Measurements from ENCODE around the gene PCDHGB1. TPM values are rescaled to one million over a fixed set of nuclear protein-coding genes. Genes with fewer than 3 reads are reported as not detected.
A peak's percentile ranks its signal among the peaks of the same experiment; 100 is the strongest.

PCDHGB1 gene
- total RNA-seq, 1 donor from 2014 or later: 0.44 TPM

DNA sequence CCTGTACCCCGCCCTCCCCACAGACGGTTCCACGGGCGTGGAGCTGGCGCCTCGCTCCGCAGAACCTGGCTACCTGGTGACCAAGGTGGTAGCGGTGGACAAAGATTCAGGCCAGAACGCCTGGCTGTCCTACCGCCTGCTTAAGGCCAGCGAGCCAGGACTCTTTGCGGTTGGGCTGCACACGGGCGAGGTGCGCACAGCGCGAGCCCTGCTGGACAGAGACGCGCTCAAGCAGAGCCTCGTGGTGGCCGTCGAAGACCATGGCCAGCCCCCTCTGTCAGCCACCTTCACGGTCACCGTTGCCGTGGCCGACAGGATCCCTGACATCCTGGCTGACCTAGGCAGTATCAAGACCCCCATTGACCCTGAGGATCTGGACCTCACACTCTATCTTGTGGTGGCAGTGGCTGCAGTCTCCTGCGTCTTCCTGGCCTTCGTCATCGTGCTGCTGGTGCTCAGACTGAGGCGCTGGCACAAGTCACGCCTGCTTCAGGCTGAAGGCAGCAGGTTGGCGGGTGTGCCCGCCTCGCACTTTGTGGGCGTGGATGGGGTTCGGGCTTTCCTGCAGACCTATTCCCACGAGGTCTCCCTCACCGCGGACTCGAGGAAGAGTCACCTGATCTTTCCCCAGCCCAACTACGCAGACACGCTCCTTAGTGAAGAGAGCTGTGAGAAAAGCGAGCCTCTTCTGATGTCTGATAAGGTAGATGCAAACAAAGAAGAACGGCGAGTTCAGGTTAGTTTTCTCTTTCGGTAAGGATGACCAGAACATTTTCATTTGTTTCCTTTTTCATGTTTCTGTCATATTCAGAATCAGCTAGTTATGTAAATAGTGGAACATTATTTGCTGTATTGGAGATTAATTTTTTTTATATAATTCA is 16.4 kb downstream of the PCDHGB1 start:
- POLR2A ChIA-PET: interaction anchor here (0.8 kb wide), 1 partner anchor 189 kb away, joined by 3 read pairs; the partner anchor contains the start of gene PCDHB8
- Mint-ChIP-seq H3K27ac (no peak overlapping the region), H3K4me1 (peaks cover 14% of the 10 kb centered on the region), H3K4me3 (no peak overlapping the region), H3K36me3 (ENCODE audit: low read depth) (peaks cover 12% of the 10 kb centered on the region), H3K27me3 (peaks cover 55% of the 10 kb centered on the region), H3K9me3 (peaks cover 29% of the 10 kb centered on the region)
- intact Hi-C loops (cut with micrococcal nuclease): no loop called here
- TF ChIP-seq, protein P1, sequence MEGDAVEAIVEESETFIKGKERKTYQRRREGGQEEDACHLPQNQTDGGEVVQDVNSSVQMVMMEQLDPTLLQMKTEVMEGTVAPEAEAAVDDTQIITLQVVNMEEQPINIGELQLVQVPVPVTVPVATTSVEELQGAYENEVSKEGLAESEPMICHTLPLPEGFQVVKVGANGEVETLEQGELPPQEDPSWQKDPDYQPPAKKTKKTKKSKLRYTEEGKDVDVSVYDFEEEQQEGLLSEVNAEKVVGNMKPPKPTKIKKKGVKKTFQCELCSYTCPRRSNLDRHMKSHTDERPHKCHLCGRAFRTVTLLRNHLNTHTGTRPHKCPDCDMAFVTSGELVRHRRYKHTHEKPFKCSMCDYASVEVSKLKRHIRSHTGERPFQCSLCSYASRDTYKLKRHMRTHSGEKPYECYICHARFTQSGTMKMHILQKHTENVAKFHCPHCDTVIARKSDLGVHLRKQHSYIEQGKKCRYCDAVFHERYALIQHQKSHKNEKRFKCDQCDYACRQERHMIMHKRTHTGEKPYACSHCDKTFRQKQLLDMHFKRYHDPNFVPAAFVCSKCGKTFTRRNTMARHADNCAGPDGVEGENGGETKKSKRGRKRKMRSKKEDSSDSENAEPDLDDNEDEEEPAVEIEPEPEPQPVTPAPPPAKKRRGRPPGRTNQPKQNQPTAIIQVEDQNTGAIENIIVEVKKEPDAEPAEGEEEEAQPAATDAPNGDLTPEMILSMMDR (IDR thresholded peaks at IDR 0.05): no peak
- CTCF ChIA-PET: no interaction called here
- no peak for ATAC-seq (ENCODE audit: low read depth)
- DNase-seq: no peak

DNA sequence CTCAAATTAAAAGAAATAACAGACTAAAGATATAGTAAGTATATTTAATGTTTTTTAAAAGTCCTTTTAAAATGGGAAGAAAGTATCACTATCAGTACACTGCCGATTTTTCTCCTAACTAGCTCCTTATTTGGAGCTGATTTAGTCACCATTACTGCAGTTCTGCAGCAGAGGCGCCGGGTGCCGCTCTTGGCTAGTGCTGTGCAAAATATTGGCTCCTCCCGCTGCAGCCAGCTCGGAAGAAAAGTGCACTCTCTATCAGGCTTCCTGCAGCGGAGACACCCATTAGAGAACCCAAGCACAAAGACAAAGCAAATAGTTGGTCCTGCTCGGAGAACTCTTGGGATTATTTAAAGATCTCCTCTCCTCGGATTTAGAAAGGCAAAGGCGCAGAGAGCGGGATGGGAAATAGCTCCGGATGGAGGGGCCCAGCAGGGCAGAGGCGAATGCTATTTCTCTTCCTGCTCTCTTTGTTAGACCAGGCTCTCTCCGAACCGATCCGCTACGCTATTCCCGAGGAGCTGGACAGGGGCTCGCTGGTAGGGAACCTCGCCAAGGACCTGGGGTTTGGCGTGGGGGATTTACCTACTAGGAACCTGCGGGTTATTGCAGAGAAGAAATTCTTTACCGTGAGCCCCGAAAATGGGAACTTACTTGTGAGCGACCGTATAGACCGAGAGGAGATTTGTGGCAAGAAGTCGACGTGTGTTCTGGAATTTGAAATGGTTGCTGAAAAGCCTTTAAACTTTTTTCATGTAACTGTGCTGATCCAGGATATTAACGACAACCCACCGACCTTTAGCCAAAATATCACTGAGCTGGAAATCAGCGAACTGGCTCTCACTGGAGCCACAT is 20.3 kb downstream of the PCDHGB1 start, which contains the start of gene PCDHGB3:
TSS of gene PCDHGB3 (plus strand) at position 249 of the 855 bp plus-strand sequence. CDS start at position 402, 153 bp downstream.
- peaks cover 7% of the 10 kb centered on the region for H3K4me1 Mint-ChIP-seq
- intact Hi-C loops (cut with micrococcal nuclease): loop anchor here (1.0 to 5.0 kb wide), 2 partner anchors 42 to 194 kb away; partner anchors contain the start of gene PCDHGA10
- no peak within 1 kb of the TSS for H3K27ac Mint-ChIP-seq

DNA sequence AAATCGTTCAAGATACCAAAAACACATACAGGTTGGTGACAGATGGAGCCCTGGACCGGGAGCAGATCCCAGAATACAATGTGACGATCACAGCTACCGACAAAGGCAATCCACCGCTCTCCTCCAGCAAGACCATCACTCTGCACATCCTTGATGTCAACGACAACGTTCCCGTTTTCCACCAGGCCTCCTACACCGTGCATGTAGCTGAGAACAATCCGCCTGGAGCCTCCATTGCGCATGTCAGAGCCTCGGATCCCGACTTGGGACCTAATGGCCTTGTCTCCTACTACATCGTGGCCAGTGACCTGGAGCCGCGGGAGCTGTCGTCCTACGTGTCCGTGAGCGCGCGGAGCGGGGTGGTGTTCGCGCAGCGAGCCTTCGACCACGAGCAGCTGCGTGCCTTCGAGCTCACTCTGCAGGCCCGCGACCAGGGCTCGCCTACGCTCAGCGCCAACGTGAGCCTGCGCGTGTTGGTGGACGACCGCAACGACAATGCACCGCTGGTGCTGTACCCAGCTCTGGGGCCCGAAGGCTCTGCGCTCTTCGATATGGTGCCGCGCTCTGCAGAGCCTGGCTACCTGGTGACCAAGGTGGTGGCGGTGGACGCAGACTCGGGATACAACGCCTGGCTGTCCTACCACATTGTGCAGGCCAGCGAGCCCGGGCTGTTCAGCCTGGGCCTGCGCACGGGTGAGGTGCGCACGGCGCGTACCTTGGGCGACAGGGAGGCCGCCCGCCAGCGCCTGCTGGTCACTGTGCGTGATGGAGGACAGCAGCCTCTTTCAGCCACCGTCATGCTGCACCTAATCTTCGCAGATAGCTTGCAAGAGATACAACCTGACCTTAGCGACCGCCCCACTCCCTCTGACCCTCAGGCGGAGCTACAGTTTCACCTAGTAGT is 21.9 kb downstream of the PCDHGB1 start:
- DNase-seq: no peak
- H3K27me3 Mint-ChIP-seq: peaks cover 43% of the 10 kb centered on the region
- H3K9me3 Mint-ChIP-seq: peaks cover 17% of the 10 kb centered on the region
- no peak overlapping the region for H3K27ac Mint-ChIP-seq
- TF ChIP-seq, protein P1 (IDR thresholded peaks at IDR 0.05): no peak
- no peak for ATAC-seq (ENCODE audit: low read depth)
- ChIA-PET CTCF (interaction anchor here (2.8 kb wide), 1 partner anchor 192 kb away, joined by 23 read pairs; no protein-coding TSS in a partner anchor), POLR2A (no interaction called here)
- intact Hi-C loops (cut with micrococcal nuclease): loop anchor here (5.0 kb wide), 1 partner anchor 40 kb away; the partner anchor contains the start of gene PCDHGA10
- H3K4me3 Mint-ChIP-seq: no peak overlapping the region
- peaks cover 7% of the 10 kb centered on the region for H3K4me1 Mint-ChIP-seq
- no peaks in the 10 kb centered on the region for H3K36me3 Mint-ChIP-seq (ENCODE audit: low read depth)

More for the DNA sequence above, 20.3 kb downstream of the PCDHGB1 start, which contains the start of gene PCDHGB3:
- ATAC-seq (ENCODE audit: low read depth): peak; percentile 64
- Mint-ChIP-seq H3K9me3 (peaks cover 22% of the 10 kb centered on the region), H3K27me3 (peaks cover 54% of the 10 kb centered on the region), H3K36me3 (ENCODE audit: low read depth) (peaks cover 5% of the 10 kb centered on the region), H3K4me3 (peak within 1 kb of the TSS; percentile 81)
- POLR2A ChIA-PET: interaction anchor here (0.6 kb wide), 2 partner anchors 44 to 220 kb away, joined by 3 to 4 read pairs; no protein-coding TSS in a partner anchor
- TF ChIP-seq, protein P1 (IDR thresholded peaks at IDR 0.05): no peak
- CTCF ChIA-PET: interaction anchor here (0.6 to 2.8 kb wide), 12 partner anchors 20 to 508 kb away, joined by 3 to 23 read pairs (median 4); partner anchors contain the start of genes PCDH1, PCDHGB1, PCDHGB5 and TAF7
- no peak for DNase-seq

DNA sequence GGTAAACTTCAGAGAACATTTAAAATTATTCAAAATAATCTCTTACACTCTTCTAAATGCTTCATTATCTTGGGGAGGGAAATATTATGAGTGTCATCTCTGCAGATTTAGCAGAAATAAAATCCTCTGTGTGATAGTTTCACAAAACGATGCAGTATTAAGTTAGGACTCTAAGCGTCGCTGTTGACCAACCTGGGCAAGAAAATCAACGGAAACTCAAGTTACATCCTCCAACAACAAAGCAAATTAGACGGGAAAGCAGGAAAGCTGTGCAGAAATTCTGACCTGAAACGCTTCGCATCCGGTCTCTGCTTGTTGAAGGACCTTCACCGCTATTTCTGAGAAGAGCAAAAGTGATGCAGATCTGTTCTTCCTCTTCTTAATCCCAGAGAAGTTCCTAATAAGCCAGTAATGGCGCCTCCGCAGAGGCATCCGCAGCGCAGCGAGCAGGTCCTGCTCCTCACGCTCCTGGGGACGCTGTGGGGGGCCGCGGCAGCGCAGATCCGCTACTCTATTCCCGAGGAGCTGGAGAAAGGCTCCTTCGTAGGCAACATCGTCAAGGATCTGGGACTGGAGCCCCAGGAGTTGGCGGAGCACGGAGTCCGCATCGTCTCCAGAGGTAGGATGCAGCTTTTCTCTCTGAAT is 23.9 kb downstream of the PCDHGB1 start, which contains the start of gene PCDHGA6:
TSS of gene PCDHGA6 (plus strand) at position 219 of the 645 bp plus-strand sequence. CDS start at position 412, 193 bp downstream.
- DNase-seq (no peak), ATAC-seq (ENCODE audit: low read depth) (no peak)
- TF ChIP-seq, protein P1 (IDR thresholded peaks at IDR 0.05): no peak
- CTCF ChIA-PET: interaction anchor here (1.3 kb wide), 1 partner anchor 24 kb away, joined by 3 read pairs; the partner anchor contains the start of gene PCDHGB5
- Mint-ChIP-seq H3K36me3 (ENCODE audit: low read depth) (no peaks in the 10 kb centered on the region), H3K4me3 (peak within 1 kb of the TSS; percentile 12), H3K27ac (no peak within 1 kb of the TSS), H3K9me3 (peaks cover 22% of the 10 kb centered on the region), H3K4me1 (peaks cover 7% of the 10 kb centered on the region), H3K27me3 (peaks cover 37% of the 10 kb centered on the region)
- intact Hi-C loops (cut with micrococcal nuclease): loop anchor here (1.0 to 5.0 kb wide), 2 partner anchors 39 to 185 kb away; partner anchors contain the start of gene PCDHGA10
- POLR2A ChIA-PET: no interaction called here

All from activated B cell treated with CpG ODN at 0.5 μM for 24 hours (primary cell).